ENCODE measurements around the gene CANX. TPM values are rescaled to one million over a fixed set of nuclear protein-coding genes. Genes with fewer than 3 reads are reported as not detected.

The CANX gene
- total and polyA plus RNA-seq, 9 of the 15 experiments (the other 6 are each of a cell fraction or from before 2014, with no cell fraction given): 155 to 893 (median 589) TPM

- TF ChIP-seq ZNF592 (IDR thresholded peaks at IDR 0.05) (peak; percentile 33; the same call in 1 of the 2 replicates), SMARCA4 (IDR thresholded peaks at IDR 0.05) (no peak), NR2C2 (CRISPR knock-in tag; IDR thresholded peaks at IDR 0.05) (no peak), NR2C2 (tag; IDR thresholded peaks at IDR 0.05) (peak; percentile 2; the same call in 1 of the 2 replicates), BRF2 (IDR thresholded peaks at IDR 0.05; ENCODE audit: borderline replicate concordance, insufficient read depth, insufficient read length) (no peak), ARID4B (CRISPR knock-in tag; IDR thresholded peaks at IDR 0.05) (no peak), USF2 (CRISPR knock-in tag; IDR thresholded peaks at IDR 0.05) (no peak), FOXK1 (CRISPR knock-in tag; IDR thresholded peaks at IDR 0.05; ENCODE audit: borderline replicate concordance) (no peak), ZNF311 (CRISPR knock-in tag; IDR thresholded peaks at IDR 0.05) (no peak), ZNF707 (CRISPR knock-in tag; conservative IDR thresholded peaks at IDR 0.05) (no peak), GATA2 (CRISPR knock-in tag; IDR thresholded peaks at IDR 0.05) (no peak), ZBTB1 (CRISPR knock-in tag; IDR thresholded peaks at IDR 0.05; ENCODE audit: borderline replicate concordance, low read depth) (no peak), SIN3A (IDR thresholded peaks at IDR 0.05; ENCODE audit: borderline replicate concordance in 2 of 2, control insufficient read depth in 1 of 2, low read depth in 2 of 2, low read length in 2 of 2) (no peak), TFAM (CRISPR knock-in tag; conservative IDR thresholded peaks at IDR 0.05) (no peak), SIN3B (IDR thresholded peaks at IDR 0.05; ENCODE audit: low read depth) (no peak)
Measured at GRCh38 chr5:179762079-179762780, 63.5 kb downstream of the CANX start (continued).
